ENCODE results near the gene VPS37C. TPM values are rescaled to one million over a fixed set of nuclear protein-coding genes. Genes with fewer than 3 reads are reported as not detected.
"Not testable (repeated sequence)": the region's sequence is repeated elsewhere in the genome, so short reads cannot be mapped to it uniquely, and the experiment has no call there.

The VPS37C gene
- total RNA-seq, 2 donors from 2014 or later = 13.2 to 21.1 TPM

GRCh38 chr11:61186504-61186903 is 25.3 kb upstream of the VPS37C start:
- Histone ChIP-seq H3K27ac (no peak overlapping the region), H3K27me3 (no peaks in the 10 kb centered on the region), H3K36me3 (replicated peaks in 1 of 2; ENCODE audit: insufficient read depth in 1 of 2, low read depth in 2 of 2) (no peaks in the 10 kb centered on the region), H3K4me3 (no peak overlapping the region), H3K4me1 (no peaks in the 10 kb centered on the region), H3K9me3 (no peaks in the 10 kb centered on the region)
- DNase-seq (no peak), ATAC-seq (no peak)
- intact Hi-C loops (cut with DNase I) = no loop called here
- 60 to 73% methylated on average over 7 to 8 of the region's 8 CpGs for WGBS, 2 donors
- TF ChIP-seq POLR2A (IDR thresholded peaks at IDR 0.05) = no peak
- TF ChIP-seq, protein P1, sequence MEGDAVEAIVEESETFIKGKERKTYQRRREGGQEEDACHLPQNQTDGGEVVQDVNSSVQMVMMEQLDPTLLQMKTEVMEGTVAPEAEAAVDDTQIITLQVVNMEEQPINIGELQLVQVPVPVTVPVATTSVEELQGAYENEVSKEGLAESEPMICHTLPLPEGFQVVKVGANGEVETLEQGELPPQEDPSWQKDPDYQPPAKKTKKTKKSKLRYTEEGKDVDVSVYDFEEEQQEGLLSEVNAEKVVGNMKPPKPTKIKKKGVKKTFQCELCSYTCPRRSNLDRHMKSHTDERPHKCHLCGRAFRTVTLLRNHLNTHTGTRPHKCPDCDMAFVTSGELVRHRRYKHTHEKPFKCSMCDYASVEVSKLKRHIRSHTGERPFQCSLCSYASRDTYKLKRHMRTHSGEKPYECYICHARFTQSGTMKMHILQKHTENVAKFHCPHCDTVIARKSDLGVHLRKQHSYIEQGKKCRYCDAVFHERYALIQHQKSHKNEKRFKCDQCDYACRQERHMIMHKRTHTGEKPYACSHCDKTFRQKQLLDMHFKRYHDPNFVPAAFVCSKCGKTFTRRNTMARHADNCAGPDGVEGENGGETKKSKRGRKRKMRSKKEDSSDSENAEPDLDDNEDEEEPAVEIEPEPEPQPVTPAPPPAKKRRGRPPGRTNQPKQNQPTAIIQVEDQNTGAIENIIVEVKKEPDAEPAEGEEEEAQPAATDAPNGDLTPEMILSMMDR (IDR thresholded peaks at IDR 0.05) = no peak

- Histone ChIP-seq H3K4me3 (no peak overlapping the region), H3K9me3 (no peaks in the 10 kb centered on the region), H3K36me3 (replicated peaks in 1 of 2; ENCODE audit: insufficient read depth in 1 of 2, low read depth in 2 of 2) (no peaks in the 10 kb centered on the region), H3K4me1 (no peaks in the 10 kb centered on the region), H3K27me3 (no peaks in the 10 kb centered on the region), H3K27ac (no peak overlapping the region)
- ATAC-seq (no peak), DNase-seq (no peak)
- intact Hi-C loops (cut with DNase I) = no loop called here
- no peak for TF ChIP-seq POLR2A (IDR thresholded peaks at IDR 0.05)
- TF ChIP-seq, protein P1 (IDR thresholded peaks at IDR 0.05) = no peak
- WGBS, 2 donors = 74 to 90% methylated on average over 4 of the region's 4 CpGs
These were observed 22.4 kb upstream of the VPS37C start for GRCh38 chr11:61183645-61184044.

DNA sequence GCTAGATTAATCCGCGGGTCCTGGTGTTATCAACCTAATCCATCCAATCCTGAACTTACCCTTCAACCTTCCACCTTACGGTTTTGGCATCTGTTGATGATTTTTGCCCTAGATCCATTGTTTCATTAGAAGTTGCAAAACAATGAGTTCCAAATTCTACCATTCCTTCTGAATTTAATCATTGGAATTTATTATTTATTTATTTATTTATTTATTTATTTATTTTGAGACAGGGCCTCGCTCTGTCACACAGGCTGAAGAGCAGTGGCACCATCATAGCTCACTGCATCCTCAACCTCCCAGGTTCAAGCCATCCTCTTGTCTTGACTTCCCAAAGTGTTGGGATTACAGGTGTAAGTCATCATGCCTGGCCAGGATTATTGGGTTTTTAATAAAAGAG is 20.3 kb upstream of the VPS37C start:
- Histone ChIP-seq H3K27ac (no peak overlapping the region), H3K9me3 (no peaks in the 10 kb centered on the region), H3K4me3 (no peak overlapping the region), H3K4me1 (no peaks in the 10 kb centered on the region), H3K27me3 (no peaks in the 10 kb centered on the region), H3K36me3 (replicated peaks in 1 of 2; ENCODE audit: insufficient read depth in 1 of 2, low read depth in 2 of 2) (no peaks in the 10 kb centered on the region)
- intact Hi-C loops (cut with DNase I) = no loop called here
- no peak for DNase-seq
- TF ChIP-seq POLR2A (IDR thresholded peaks at IDR 0.05) = no peak
- no peak for ATAC-seq
- WGBS, 2 donors = 80 to 94% methylated on average over 4 of the region's 4 CpGs

DNA sequence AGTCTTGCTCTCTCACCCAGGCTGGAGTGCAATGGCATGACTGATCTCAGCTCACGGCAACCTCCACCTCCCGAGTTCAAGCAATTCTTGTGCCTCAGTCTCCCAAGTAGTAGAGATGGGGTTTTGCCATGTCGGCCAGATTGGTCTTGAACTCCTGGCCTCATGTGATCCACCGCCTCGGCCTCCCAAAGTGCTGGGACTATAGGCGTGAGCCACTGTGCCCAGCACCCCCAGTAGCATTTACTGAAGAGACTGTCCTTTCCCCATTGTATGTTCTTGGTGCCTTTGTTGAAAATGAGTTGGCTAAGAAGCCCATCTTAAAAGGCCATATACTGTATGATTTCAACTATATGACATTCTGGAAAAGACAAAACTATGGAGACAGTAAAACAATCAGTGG is 19.0 kb upstream of the VPS37C start:
- WGBS, 2 donors = 89% methylated on average over 6 of the region's 6 CpGs
- intact Hi-C loops (cut with DNase I) = not testable (repeated sequence)

DNA sequence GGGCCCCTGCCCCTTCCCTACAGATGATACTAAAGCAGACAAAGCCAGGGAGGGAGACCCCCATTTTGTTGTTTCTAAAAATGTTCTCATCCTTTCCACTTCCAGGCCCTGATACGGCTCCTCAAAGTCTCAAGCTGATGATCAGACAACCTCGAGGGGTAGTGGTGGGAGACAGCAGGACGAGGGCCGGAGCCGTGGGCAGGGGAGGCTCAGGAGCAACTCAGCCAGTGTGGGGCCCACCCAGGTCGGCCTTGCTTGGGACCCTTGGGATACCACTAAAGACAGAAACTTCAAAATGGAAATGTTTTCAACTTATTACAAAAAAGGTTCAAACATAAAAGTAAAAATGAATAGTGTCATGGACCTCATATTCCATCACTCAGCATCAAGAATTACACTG is 15.2 kb upstream of the VPS37C start:
- no peak overlapping the region for H3K4me3 ChIP-seq
- no peak for DNase-seq
- 66 to 74% methylated on average over 6 of the region's 6 CpGs for WGBS, 2 donors
- no peaks in the 10 kb centered on the region for H3K27me3 ChIP-seq
- TF ChIP-seq, protein P1 (IDR thresholded peaks at IDR 0.05) = no peak
- TF ChIP-seq POLR2A (IDR thresholded peaks at IDR 0.05) = no peak
- H3K27ac ChIP-seq = no peak overlapping the region
- H3K4me1 ChIP-seq = peaks cover 22% of the 10 kb centered on the region
- H3K9me3 ChIP-seq = no peaks in the 10 kb centered on the region
- H3K36me3 ChIP-seq (replicated peaks in 1 of 2; ENCODE audit: insufficient read depth in 1 of 2, low read depth in 2 of 2) = no peaks in the 10 kb centered on the region
- intact Hi-C loops (cut with DNase I) = no loop called here
- no peak for ATAC-seq

More for the DNA sequence above, 19.0 kb upstream of the VPS37C start:
- not testable (repeated sequence) for H3K4me3 ChIP-seq; H3K36me3 ChIP-seq (replicated peaks in 1 of 2; ENCODE audit: insufficient read depth in 1 of 2, low read depth in 2 of 2); H3K4me1 ChIP-seq; H3K9me3 ChIP-seq; ATAC-seq; DNase-seq; H3K27ac ChIP-seq; H3K27me3 ChIP-seq

DNA sequence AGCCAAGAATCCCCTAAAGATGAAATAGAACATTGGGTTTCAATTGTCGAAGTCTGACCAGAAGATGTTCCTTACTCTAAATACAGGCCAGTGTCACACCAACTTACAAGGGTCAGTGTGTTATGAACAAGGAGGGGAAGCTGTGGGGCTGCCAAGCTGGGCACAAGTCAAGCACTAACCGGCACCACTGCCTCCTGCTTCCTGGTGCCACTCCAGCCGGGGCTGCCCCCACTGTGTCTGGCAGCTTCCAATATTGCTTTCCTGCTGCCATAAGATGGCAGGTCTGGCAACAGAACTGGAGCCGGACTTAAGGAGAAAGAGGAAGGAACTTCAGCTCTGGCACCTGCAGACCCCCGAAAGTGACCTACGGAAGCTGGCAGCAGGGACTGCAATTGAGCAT is 13.7 kb upstream of the VPS37C start:
- no peaks in the 10 kb centered on the region for H3K27me3 ChIP-seq
- ATAC-seq = no peak
- peaks cover 22% of the 10 kb centered on the region for H3K4me1 ChIP-seq
- H3K27ac ChIP-seq = no peak overlapping the region
- intact Hi-C loops (cut with DNase I) = no loop called here
- no peak overlapping the region for H3K4me3 ChIP-seq
- TF ChIP-seq, protein P1 (IDR thresholded peaks at IDR 0.05) = no peak
- TF ChIP-seq POLR2A (IDR thresholded peaks at IDR 0.05) = no peak
- H3K36me3 ChIP-seq (replicated peaks in 1 of 2; ENCODE audit: insufficient read depth in 1 of 2, low read depth in 2 of 2) = no peaks in the 10 kb centered on the region
- 67% methylated on average over 6 of the region's 6 CpGs for WGBS, 2 donors
- DNase-seq = no peak
- no peaks in the 10 kb centered on the region for H3K9me3 ChIP-seq

All from body of pancreas (tissue), 4 donors.